DND-41 (cell line): ENCODE results near the gene RBM10.

Source experiments
- CTCF ChIP-seq: IDR thresholded peaks from 2 replicates; pipeline ENCODE4 v1.5.1; 2012; ENCODE audit warnings: borderline replicate concordance, low read length, moderate library complexity, mild to moderate bottlenecking; ENCODE audit not compliant: poor library complexity, severe bottlenecking; ENCODE audit errors: extremely low read depth
- EZH2 ChIP-seq: IDR thresholded peaks from 3 replicates; pipeline ENCODE4 v1.6.1; 2012; ENCODE audit warnings: borderline replicate concordance, low read depth, mild to moderate bottlenecking, moderate library complexity, low read length, inconsistent platforms; ENCODE audit not compliant: severe bottlenecking

GRCh38 chrX:47216393-47216925 lies 71.4 kb downstream of the RBM10 start:
- TF ChIP-seq CTCF (no peak), EZH2 (no peak)
